K562 (cell line): ENCODE data around the gene GADL1. TPM values are rescaled to one million over a fixed set of nuclear protein-coding genes. Genes with fewer than 3 reads are reported as not detected.

Experiments
- ATAC-seq: fragments of 200-7000 bp; cut with Tn5 transposase; 3 replicates; pipeline ENCODE4 v1.9.1; 2020; ENCODE audit warnings: moderate library complexity
- BruUV-seq: library from RNA; stranded (reverse); fragments of 400-500 nt; replicated peaks from 2 replicates; lab custom pipeline; 2021; lab: Mats Ljungman, UMichigan
- CTCF ChIA-PET: fragments of 300-600 bp; formaldehyde crosslinking; extraction: SDS; loops from one replicate; lab custom pipeline; 2021; ENCODE audit warnings: low intra/inter-chr PET ratio; lab: Yijun Ruan, JAX
- POLR2A ChIA-PET: fragments of 300-600, 350-650 bp; sonication (Branson Sonifier 250); formaldehyde crosslinking; extraction: SDS; loops from one replicate; lab custom pipeline; 2021; ENCODE audit warnings: antibody characterized with exemption, inconsistent platforms; lab: Yijun Ruan, JAX
- DNase-seq, 4 experiments: peaks; one replicate each; pipeline versions ENCODE4 v3.0.0 to v3.0.0-alpha.2; 2011 to 2018; ENCODE audit warnings: low spot score in 3 of 4, mixed read lengths in 3 of 4; ENCODE audit errors: extremely low read depth in 1 of 4
- FAIRE-seq: peaks from 2 replicates; lab custom pipeline; 2011; peaks lifted over from hg19 to GRCh38; lab: Jason Lieb, UNC
- H2AFZ ChIP-seq: 2 replicates; pipeline ENCODE4 v1.6.0; 2011; ENCODE audit warnings: low read depth, low read length, control low read depth, inconsistent platforms
- H3K27ac ChIP-seq: fragments of 200-600 bp; 3 replicates; pipeline ENCODE4 v1.8.0; 2011; ENCODE audit warnings: low read depth, mild to moderate bottlenecking, control low read depth, inconsistent platforms, low read length, moderate library complexity, mixed read lengths; ENCODE audit errors: extremely low read depth
- H3K27me3 ChIP-seq, 2 experiments: fragments of 300-600 bp in 1 of 2; 2 replicates in 1 of 2; 3 replicates in 1 of 2; pipeline versions ENCODE4 v1.6.0 to v1.8.0; 2011; ENCODE audit warnings: inconsistent platforms in 2 of 2, low read length in 2 of 2, mild to moderate bottlenecking in 1 of 2, mixed read lengths in 1 of 2, moderate library complexity in 1 of 2; ENCODE audit not compliant: control insufficient read depth in 2 of 2, insufficient read depth in 2 of 2
- H3K36me3 ChIP-seq: fragments of 300-600 bp; 3 replicates; pipeline ENCODE4 v1.8.0; 2011; ENCODE audit warnings: mild to moderate bottlenecking, low read length, inconsistent platforms; ENCODE audit not compliant: control insufficient read depth, insufficient read depth
- H3K4me1 ChIP-seq, 2 experiments: fragments of 200-600 bp in 1 of 2; replicated peaks in 1 of 2; 2 replicates in 1 of 2; 3 replicates in 1 of 2; pipeline versions ENCODE4 v1.5.1 to v1.8.0; 2011; ENCODE audit warnings: inconsistent platforms in 2 of 2, low read length in 2 of 2, mild to moderate bottlenecking in 1 of 2, mixed read lengths in 1 of 2, moderate library complexity in 1 of 2; ENCODE audit not compliant: control insufficient read depth in 2 of 2, insufficient read depth in 2 of 2
- H3K4me2 ChIP-seq: 2 replicates; pipeline ENCODE4 v1.6.1; 2011; ENCODE audit warnings: low read length, control low read depth, inconsistent platforms, mixed read lengths; ENCODE audit not compliant: insufficient read depth
- H3K4me3 ChIP-seq: fragments of 200-600 bp; sonication (generic), shearing (Covaris generic); 2 replicates; pipeline ENCODE4 v1.5.1; 2016; ENCODE audit warnings: control low read depth, inconsistent platforms
- H3K79me2 ChIP-seq: fragments of 200-600 bp; 3 replicates; pipeline ENCODE4 v1.8.0; 2011; ENCODE audit warnings: low read length, inconsistent platforms; ENCODE audit not compliant: control insufficient read depth, insufficient read depth
- H3K9ac ChIP-seq, 2 experiments: 2 replicates each; pipeline versions ENCODE4 v1.6.0 to v1.6.1; 2011; ENCODE audit warnings: low read depth in 2 of 2, low read length in 2 of 2, control low read depth in 1 of 2, inconsistent platforms in 1 of 2, mild to moderate bottlenecking in 1 of 2, mixed read lengths in 1 of 2; ENCODE audit not compliant: insufficient read depth in 1 of 2
- H3K9me1 ChIP-seq: one replicate; pipeline ENCODE4 v1.6.0; 2011; ENCODE audit warnings: inconsistent platforms, mild to moderate bottlenecking, low read length, moderate library complexity; ENCODE audit not compliant: control insufficient read depth, insufficient read depth
- H3K9me3 ChIP-seq: replicated peaks from 2 replicates; pipeline ENCODE4 v1.5.1; 2011; ENCODE audit warnings: low read depth, low read length, inconsistent platforms; ENCODE audit not compliant: control insufficient read depth, insufficient read depth
- H4K20me1 ChIP-seq: replicated peaks from 2 replicates; pipeline ENCODE4 v1.6.1; 2011; ENCODE audit warnings: low read length, inconsistent platforms, mixed read lengths; ENCODE audit not compliant: control insufficient read depth, insufficient read depth
- BCOR ChIP-seq: fragments of 450-650 bp; IDR thresholded peaks from 2 replicates; pipeline ENCODE4 v1.6.1; 2016
- MAFK ChIP-seq: IDR thresholded peaks from 2 replicates; pipeline ENCODE4 v1.6.1; 2011; ENCODE audit warnings: low read length, improper control_type of control experiment
- RERE ChIP-seq: sonication (generic); formaldehyde crosslinking; IDR thresholded peaks from 2 replicates; pipeline ENCODE4 v1.8.0; 2023; ENCODE audit warnings: missing genetic modification reagents, mild to moderate bottlenecking, borderline replicate concordance
- ZNF592 ChIP-seq: fragments of 450-650 bp; IDR thresholded peaks from 2 replicates; pipeline ENCODE4 v1.6.1; 2017; ENCODE audit warnings: antibody characterized with exemption, mild to moderate bottlenecking
- ZNF79 ChIP-seq: fragments of 250-450 bp; sonication (Bioruptor Pico); IDR thresholded peaks from 2 replicates; pipeline ENCODE4 v1.4.0; 2020; ENCODE audit warnings: low read depth, mild to moderate bottlenecking, moderate library complexity
- WGBS: fragments of 100-300 bp; shearing (Covaris generic); methylation state at CpG from one replicate; pipeline ENCODE4 v1.1.6; 2016; ENCODE audit warnings: low coverage, mixed read lengths; ENCODE audit not compliant: insufficient coverage; ENCODE audit errors: missing lambda C conversion rate; 5-methylcytosine and 5-hydroxymethylcytosine counted together
- in situ Hi-C: fragments of 300-500 bp; cut with MboI; formaldehyde crosslinking; loops from 4 replicates; pipeline ENCODE4 v1.15.0; 2018; ENCODE audit warnings: inconsistent platforms, mixed read lengths
- intact Hi-C: fragments of 100-400 bp; cut with micrococcal nuclease; formaldehyde crosslinking; loops from 2 replicates; pipeline ENCODE4 v1.14.2; 2022
- polyA plus RNA-seq, 8 experiments: library from polyadenylated mRNA; depleted of rRNA in 4 of 8; stranded (reverse) in 5 of 8; unstranded in 3 of 8; fragments of >200 nt; fragmentation: Nextera tagmentation in 2 of 8; fragmentation: Illumina TruSeq in 1 of 8; extraction: Ambion mirVana in 2 of 8; extraction: Trizol in 1 of 8; gene quantifications; 2 replicates each; pipeline versions ENCODE4 v1.2.1 to v1.2.3, GENCODE V29; 2011 to 2014; ENCODE audit warnings: inconsistent platforms in 1 of 8, missing spikeins in 1 of 8
- total RNA-seq, 7 experiments: library from RNA; depleted of rRNA in 6 of 7; stranded (reverse); fragments of >200 nt in 6 of 7; fragmentation: Illumina TruSeq in 2 of 7; extraction: Trizol in 2 of 7; gene quantifications; 2 replicates each; pipeline versions ENCODE4 v1.2.1 to v1.2.3, GENCODE V29; 2011 to 2021; ENCODE audit warnings: low replicate concordance in 1 of 7

Gene GADL1
- total and polyA plus RNA-seq, 9 of the 15 experiments (the other 6 are each of a cell fraction or from before 2014, with no cell fraction given): 0.07 TPM; not detected in 8

- intact Hi-C loops: no loop called here
- WGBS: 3% methylated on average over 8 of the region's 8 CpGs
- Histone ChIP-seq H3K9ac (no peak overlapping the region), H4K20me1 (no peaks in the 10 kb centered on the region), H3K4me1 (no peaks in the 10 kb centered on the region)
- no peak for FAIRE-seq
- no peak for TF ChIP-seq ZNF79 (CRISPR knock-in tag)
- TF ChIP-seq ZNF592: no peak
- no peak for TF ChIP-seq MAFK
- TF ChIP-seq RERE: no peak
- TF ChIP-seq BCOR: no peak
- TF ChIP-seq, all 486 proteins: peak for 0
- H3K27ac ChIP-seq: no peak overlapping the region
- H2AFZ ChIP-seq: no peak overlapping the region
- no peaks in the 10 kb centered on the region for H3K27me3 ChIP-seq
- no TSS peak for BruUV-seq
- no peaks in the 10 kb centered on the region for H3K9me3 ChIP-seq
- H3K4me3 ChIP-seq: no peak overlapping the region
- in situ Hi-C loops: no loop called here
- DNase-seq (no peak), ATAC-seq (no peak)
- no peaks in the 10 kb centered on the region for H3K9me1 ChIP-seq
- ChIA-PET POLR2A (no interaction called here), CTCF (no interaction called here)
- H3K79me2 ChIP-seq: no peaks in the 10 kb centered on the region
- H3K4me2 ChIP-seq: no peak overlapping the region
- no peaks in the 10 kb centered on the region for H3K36me3 ChIP-seq
Observed at GRCh38 chr3:30677347-30677685, 217.1 kb downstream of the GADL1 start.
